KOPT-K1 (cell line): ENCODE measurements around the gene NACC2.

Source experiments
- H3K27ac ChIP-seq: fragments of 200-600 bp; sonication (generic); 2 replicates; pipeline ENCODE4 v1.5.1; 2016; ENCODE audit warnings: antibody characterized with exemption, mild to moderate bottlenecking, low read depth, low read length; ENCODE audit not compliant: poor library complexity, severe bottlenecking
- H3K36me3 ChIP-seq: fragments of 200-600 bp; sonication (generic); 2 replicates; pipeline ENCODE4 v1.5.1; 2017; ENCODE audit warnings: antibody characterized with exemption, mild to moderate bottlenecking, low read length, moderate library complexity; ENCODE audit not compliant: insufficient read depth
- H3K9me3 ChIP-seq: fragments of 200-600 bp; sonication (generic); 2 replicates; pipeline ENCODE4 v1.5.1; 2017; ENCODE audit warnings: antibody characterized with exemption, low read length, mild to moderate bottlenecking; ENCODE audit not compliant: insufficient read depth, poor library complexity, severe bottlenecking

The NACC2 gene, protein sequence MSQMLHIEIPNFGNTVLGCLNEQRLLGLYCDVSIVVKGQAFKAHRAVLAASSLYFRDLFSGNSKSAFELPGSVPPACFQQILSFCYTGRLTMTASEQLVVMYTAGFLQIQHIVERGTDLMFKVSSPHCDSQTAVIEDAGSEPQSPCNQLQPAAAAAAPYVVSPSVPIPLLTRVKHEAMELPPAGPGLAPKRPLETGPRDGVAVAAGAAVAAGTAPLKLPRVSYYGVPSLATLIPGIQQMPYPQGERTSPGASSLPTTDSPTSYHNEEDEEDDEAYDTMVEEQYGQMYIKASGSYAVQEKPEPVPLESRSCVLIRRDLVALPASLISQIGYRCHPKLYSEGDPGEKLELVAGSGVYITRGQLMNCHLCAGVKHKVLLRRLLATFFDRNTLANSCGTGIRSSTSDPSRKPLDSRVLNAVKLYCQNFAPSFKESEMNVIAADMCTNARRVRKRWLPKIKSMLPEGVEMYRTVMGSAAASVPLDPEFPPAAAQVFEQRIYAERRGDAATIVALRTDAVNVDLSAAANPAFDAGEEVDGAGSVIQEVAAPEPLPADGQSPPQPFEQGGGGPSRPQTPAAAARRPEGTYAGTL

GRCh38 chr9:136095070-136096058 lies at the start of gene NACC2:
NACC2 (minus strand) TSS chr9:136095289; CDS start chr9:136050521, 44,768 bp downstream.
- Histone ChIP-seq H3K9me3 (no peaks in the 10 kb centered on the region), H3K27ac (no peak within 1 kb of the TSS), H3K36me3 (no peaks in the 10 kb centered on the region)

- H3K9me3 ChIP-seq = no peaks in the 10 kb centered on the region
- H3K27ac ChIP-seq = no peak overlapping the region
- H3K36me3 ChIP-seq = no peaks in the 10 kb centered on the region
Observed at GRCh38 chr9:136144450-136144849, 49.4 kb upstream of the NACC2 start.

DNA sequence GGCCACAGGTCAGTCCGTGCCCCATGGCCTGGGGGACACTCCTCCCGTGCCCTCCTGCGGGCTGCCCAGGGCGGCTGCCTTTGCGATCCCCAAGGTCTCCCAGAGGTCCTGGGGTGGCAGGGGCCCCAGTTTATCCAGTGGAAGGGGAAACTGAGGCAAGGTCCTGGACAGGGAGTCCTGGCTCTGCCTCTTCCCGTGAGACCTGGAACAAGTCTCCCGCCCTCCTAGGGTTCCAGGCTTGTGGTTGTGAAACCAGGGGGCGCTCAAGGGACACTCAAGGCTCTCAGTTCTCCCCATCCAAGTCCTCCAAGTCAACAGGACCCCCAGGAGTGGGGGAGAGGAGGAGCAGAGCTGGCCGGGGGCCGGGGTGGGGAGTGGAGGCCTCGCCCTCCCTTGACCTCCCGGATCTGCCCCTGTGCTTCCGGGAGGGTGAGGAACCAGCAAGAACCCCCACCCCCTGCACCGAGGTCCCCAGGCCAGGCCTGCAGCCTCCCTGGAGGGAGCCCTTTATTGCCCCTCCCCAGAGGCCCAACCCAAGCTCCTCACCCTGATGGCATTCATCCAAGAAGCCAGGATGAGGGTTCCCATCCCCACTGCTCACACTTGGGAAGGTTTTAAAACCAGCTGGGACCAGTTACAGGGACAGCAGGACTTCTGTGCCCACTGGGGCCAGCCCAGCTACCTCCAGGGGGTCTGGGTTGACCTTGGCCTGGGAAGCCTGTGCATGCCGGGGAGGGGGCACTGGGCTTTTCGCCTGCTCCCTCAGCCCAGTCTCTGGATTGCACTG lies 48.3 kb upstream of the NACC2 start:
- no peaks in the 10 kb centered on the region for H3K36me3 ChIP-seq
- no peaks in the 10 kb centered on the region for H3K9me3 ChIP-seq
- no peak overlapping the region for H3K27ac ChIP-seq

GRCh38 chr9:136142859-136143214 lies 47.7 kb upstream of the NACC2 start:
- no peak overlapping the region for H3K27ac ChIP-seq
- no peaks in the 10 kb centered on the region for H3K36me3 ChIP-seq
- no peaks in the 10 kb centered on the region for H3K9me3 ChIP-seq

GRCh38 chr9:136142414-136142796 lies 47.3 kb upstream of the NACC2 start:
- Histone ChIP-seq H3K27ac (no peak overlapping the region), H3K9me3 (no peaks in the 10 kb centered on the region), H3K36me3 (no peaks in the 10 kb centered on the region)

DNA sequence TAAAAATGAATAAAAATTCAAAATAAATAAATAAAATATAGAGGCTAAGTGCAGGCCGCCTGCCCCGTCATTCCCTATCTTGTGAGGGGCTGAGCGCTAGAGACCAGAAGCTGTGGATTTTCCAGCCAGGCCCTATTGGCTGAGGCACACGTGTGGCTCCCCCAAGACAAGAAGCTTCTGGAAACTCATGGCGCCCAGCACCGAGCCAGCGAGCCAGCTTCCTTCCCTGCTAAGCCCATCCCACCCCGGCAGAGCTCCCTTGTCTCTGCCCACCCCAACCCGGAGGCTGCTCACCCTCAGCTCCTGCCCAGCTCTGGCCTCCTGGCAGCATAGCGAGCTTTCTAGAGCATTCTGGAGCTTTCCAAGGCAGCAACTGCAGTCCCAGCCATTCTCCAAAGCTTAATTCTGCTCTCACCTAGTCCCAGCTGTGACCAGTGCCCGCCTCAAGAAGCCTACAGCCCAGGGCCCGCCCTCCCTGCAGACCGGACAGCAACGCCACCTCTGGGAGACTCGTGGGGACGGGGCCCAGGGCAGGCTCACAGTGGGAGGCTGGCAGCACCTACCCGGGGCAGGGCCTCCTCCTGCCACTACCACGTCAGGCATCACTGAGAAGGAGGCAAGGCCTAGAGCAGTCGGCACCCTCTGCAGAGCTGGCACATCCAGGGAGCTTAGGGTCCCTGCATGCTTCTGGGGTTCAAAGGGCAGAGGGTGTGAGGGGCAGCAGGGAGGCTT lies 46.8 kb upstream of the NACC2 start:
- Histone ChIP-seq H3K36me3 (no peaks in the 10 kb centered on the region), H3K9me3 (no peaks in the 10 kb centered on the region), H3K27ac (no peak overlapping the region)

DNA sequence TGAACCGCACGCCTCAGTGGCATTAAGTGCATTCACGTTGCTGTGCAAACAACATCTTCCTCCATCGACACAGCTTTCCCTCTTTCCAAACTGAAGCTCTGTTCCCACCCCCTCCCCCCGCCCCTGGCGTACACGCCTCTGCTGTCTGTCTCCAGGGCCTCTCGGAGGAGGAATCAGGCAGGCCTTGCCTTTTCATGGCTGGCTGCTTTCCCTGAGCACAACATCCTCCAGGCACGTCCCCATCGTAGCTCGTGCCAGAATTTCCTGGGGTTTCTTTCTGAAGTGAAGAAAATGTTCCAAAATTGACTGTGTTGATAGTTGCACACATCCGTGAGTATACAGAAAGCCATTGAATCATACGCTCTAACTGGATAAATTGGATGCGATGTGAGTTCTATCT lies 45.9 kb upstream of the NACC2 start:
- no peak overlapping the region for H3K27ac ChIP-seq
- no peaks in the 10 kb centered on the region for H3K36me3 ChIP-seq
- no peaks in the 10 kb centered on the region for H3K9me3 ChIP-seq

GRCh38 chr9:136140046-136140445 lies 45.0 kb upstream of the NACC2 start:
- Histone ChIP-seq H3K9me3 (no peaks in the 10 kb centered on the region), H3K27ac (no peak overlapping the region), H3K36me3 (no peaks in the 10 kb centered on the region)

GRCh38 chr9:136138566-136138965 lies 43.5 kb upstream of the NACC2 start:
- H3K9me3 ChIP-seq = no peaks in the 10 kb centered on the region
- H3K27ac ChIP-seq = no peak overlapping the region
- no peaks in the 10 kb centered on the region for H3K36me3 ChIP-seq

- no peak overlapping the region for H3K27ac ChIP-seq
- H3K9me3 ChIP-seq = no peaks in the 10 kb centered on the region
- H3K36me3 ChIP-seq = no peaks in the 10 kb centered on the region
Observed at GRCh38 chr9:136137321-136138265, 42.5 kb upstream of the NACC2 start.

DNA sequence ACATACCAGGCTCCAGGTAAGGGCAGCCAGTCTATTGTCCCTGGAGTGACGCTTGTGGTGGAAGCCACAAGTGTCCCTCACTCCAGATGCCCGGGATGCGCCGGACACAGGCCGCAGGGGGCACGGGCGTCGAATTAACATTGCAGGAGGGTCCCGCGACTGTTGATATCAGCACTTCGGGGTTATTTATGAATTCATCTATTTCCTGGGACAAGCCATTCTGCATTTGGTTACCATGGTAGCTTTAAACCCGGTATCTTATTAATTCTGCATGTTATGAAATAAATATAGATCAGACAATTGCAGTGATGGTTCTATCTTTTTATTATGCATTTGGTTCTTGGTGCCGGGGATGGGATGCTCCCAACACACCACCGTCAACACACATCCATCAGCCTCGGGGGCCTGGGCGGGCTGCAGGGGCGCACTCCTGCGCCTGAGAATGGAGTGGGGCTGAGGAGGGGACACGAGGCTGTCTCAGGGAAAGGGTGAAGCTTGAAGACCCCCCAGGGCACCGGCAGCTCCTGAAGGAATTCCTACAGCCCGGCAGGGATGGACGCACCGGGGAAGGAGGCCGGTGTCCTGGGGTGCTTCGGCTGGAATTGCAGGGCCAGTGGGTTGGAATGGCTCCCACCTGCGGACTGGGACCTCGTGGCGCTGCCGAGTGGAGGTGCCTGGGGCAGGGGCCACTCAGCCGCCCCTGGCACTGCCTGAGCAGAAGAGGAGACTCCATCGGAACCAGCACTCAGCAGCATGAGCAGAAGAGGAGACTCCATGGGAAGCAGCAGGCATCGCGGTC lies 41.2 kb upstream of the NACC2 start:
- H3K27ac ChIP-seq = no peak overlapping the region
- no peaks in the 10 kb centered on the region for H3K36me3 ChIP-seq
- no peaks in the 10 kb centered on the region for H3K9me3 ChIP-seq

DNA sequence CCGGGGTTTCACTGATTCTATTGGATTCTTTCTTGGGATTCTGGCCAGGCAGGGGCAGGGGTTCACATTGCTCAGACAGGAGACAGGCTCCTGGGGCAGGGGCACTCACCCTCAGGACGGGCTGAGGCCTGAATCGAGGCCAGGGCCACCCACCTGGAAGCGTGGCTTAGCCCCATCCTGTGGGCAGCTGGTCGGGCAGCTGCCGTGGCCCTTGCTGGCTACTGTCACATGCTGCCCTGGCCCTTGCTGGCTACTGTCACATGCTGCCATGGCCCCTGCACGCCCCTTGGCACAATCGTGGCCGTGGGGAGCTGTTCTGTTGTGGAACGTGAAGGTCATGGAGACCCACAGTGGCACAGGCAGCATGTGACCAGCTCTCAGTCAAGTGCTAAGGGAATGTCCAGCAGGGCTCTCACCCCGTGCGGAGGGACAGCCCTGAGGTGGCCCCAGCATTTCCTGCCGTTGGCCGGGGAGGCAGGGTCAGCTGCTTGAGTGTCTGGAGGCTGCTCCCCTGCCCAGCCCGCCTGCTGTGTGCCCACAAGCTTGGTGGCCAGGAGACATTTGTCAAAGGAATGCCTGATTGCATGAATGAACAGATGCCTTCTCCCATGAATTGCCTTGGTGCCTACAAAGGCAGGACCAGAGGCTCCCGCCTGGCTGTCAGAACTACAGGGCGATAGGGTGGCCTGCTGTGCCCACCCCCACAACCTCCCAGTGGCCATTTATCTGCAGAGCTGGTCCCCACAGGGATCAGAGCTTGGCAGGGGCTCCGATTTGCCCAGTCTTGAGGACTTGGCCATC lies 40.4 kb upstream of the NACC2 start:
- Histone ChIP-seq H3K9me3 (no peaks in the 10 kb centered on the region), H3K27ac (no peak overlapping the region), H3K36me3 (no peaks in the 10 kb centered on the region)
